ENCODE results near the gene SLC25A38. TPM values are rescaled to one million over a fixed set of nuclear protein-coding genes. Genes with fewer than 3 reads are reported as not detected.

Gene SLC25A38
- total RNA-seq, 1 experiment from 2014 or later = 22.0 TPM

GRCh38 chr3:39420543-39420942, 37.4 kb downstream of the SLC25A38 start:
- H3K9me3 ChIP-seq (ENCODE audit: insufficient read depth, low read depth) = no peaks in the 10 kb centered on the region
- no peak for DNase-seq
- intact Hi-C loops (cut with micrococcal nuclease; ENCODE audit: unreplicated experiment) = no loop called here
- no TSS peak for BruUV-seq (replicated peaks)
- peaks cover 10% of the 10 kb centered on the region; the same call in 1 of the 2 replicates for H3K4me1 ChIP-seq (replicated peaks; ENCODE audit: insufficient read depth)
- no peaks in the 10 kb centered on the region for H3K79me2 ChIP-seq (ENCODE audit: low read depth)
- ChIA-PET CTCF (no interaction called here), POLR2A (ENCODE audit: unreplicated experiment) (no interaction called here)
- no peak overlapping the region for H3K4me3 ChIP-seq
- no peak overlapping the region for H3K27ac ChIP-seq
- no peak for TF ChIP-seq CTCF (conservative IDR thresholded peaks at IDR 0.05)
- TF ChIP-seq EZH2 (IDR thresholded peaks at IDR 0.05; ENCODE audit: low read depth) = no peak
- no peaks in the 10 kb centered on the region for H3K27me3 ChIP-seq (ENCODE audit: insufficient read depth, low read depth)
- peaks cover 7% of the 10 kb centered on the region; the same call in 1 of the 2 replicates for H3F3A ChIP-seq (ENCODE audit: insufficient read depth, low read depth)
- no peak overlapping the region for H2AFZ ChIP-seq
- no peak overlapping the region for H3K4me2 ChIP-seq
- H3K36me3 ChIP-seq (ENCODE audit: low read depth) = no peaks in the 10 kb centered on the region
- no peaks in the 10 kb centered on the region; the same call in 1 of the 2 replicates for H3K9me2 ChIP-seq (ENCODE audit: insufficient read depth)
- H4K20me1 ChIP-seq (ENCODE audit: insufficient read depth) = 0 out of 2 replicates have a peak, but pooled peaks cover under 1% of the 10 kb centered on the region

GRCh38 chr3:39423436-39423970, 40.3 kb downstream of the SLC25A38 start:
- DNase-seq = no peak
- Histone ChIP-seq H3K79me2 (ENCODE audit: low read depth) (no peaks in the 10 kb centered on the region), H3K27me3 (ENCODE audit: insufficient read depth, low read depth) (no peaks in the 10 kb centered on the region), H3K4me3 (no peak overlapping the region), H3K9me2 (ENCODE audit: insufficient read depth) (no peaks in the 10 kb centered on the region; the same call in 1 of the 2 replicates), H3K4me1 (replicated peaks; ENCODE audit: insufficient read depth) (peaks cover 10% of the 10 kb centered on the region; the same call in 1 of the 2 replicates), H3K27ac (no peak overlapping the region), H3K4me2 (no peak overlapping the region), H3F3A (ENCODE audit: insufficient read depth, low read depth) (no peaks in the 10 kb centered on the region), H3K36me3 (ENCODE audit: low read depth) (no peaks in the 10 kb centered on the region), H3K9me3 (ENCODE audit: insufficient read depth, low read depth) (no peaks in the 10 kb centered on the region), H4K20me1 (ENCODE audit: insufficient read depth) (no peaks in the 10 kb centered on the region), H2AFZ (no peak overlapping the region)
- CTCF ChIA-PET = no interaction called here
- TF ChIP-seq CTCF (conservative IDR thresholded peaks at IDR 0.05) (no peak), EZH2 (IDR thresholded peaks at IDR 0.05; ENCODE audit: low read depth) (no peak)
- intact Hi-C loops (cut with micrococcal nuclease; ENCODE audit: unreplicated experiment) = no loop called here
- no TSS peak for BruUV-seq (replicated peaks)
- POLR2A ChIA-PET (ENCODE audit: unreplicated experiment) = no interaction called here

GRCh38 chr3:39426312-39426711, 43.1 kb downstream of the SLC25A38 start:
- Histone ChIP-seq H3K79me2 (ENCODE audit: low read depth) (no peaks in the 10 kb centered on the region), H3K4me3 (no peak overlapping the region), H3K9me2 (ENCODE audit: insufficient read depth) (no peaks in the 10 kb centered on the region), H3K4me1 (replicated peaks; ENCODE audit: insufficient read depth) (no peaks in the 10 kb centered on the region), H3K27me3 (ENCODE audit: insufficient read depth, low read depth) (no peaks in the 10 kb centered on the region; the same call in 1 of the 2 replicates), H3K9me3 (ENCODE audit: insufficient read depth, low read depth) (no peaks in the 10 kb centered on the region), H3F3A (ENCODE audit: insufficient read depth, low read depth) (no peaks in the 10 kb centered on the region), H3K36me3 (ENCODE audit: low read depth) (no peaks in the 10 kb centered on the region), H2AFZ (no peak overlapping the region), H3K27ac (no peak overlapping the region), H3K4me2 (no peak overlapping the region), H4K20me1 (ENCODE audit: insufficient read depth) (no peaks in the 10 kb centered on the region)
- no peak for DNase-seq
- TF ChIP-seq CTCF (conservative IDR thresholded peaks at IDR 0.05) (no peak), EZH2 (IDR thresholded peaks at IDR 0.05; ENCODE audit: low read depth) (no peak)
- no TSS peak for BruUV-seq (replicated peaks)
- POLR2A ChIA-PET (ENCODE audit: unreplicated experiment) = no interaction called here
- CTCF ChIA-PET = no interaction called here
- intact Hi-C loops (cut with micrococcal nuclease; ENCODE audit: unreplicated experiment) = no loop called here
